ENCODE results near the gene ALLC.
"Not testable (repeated sequence)": the region's sequence is repeated elsewhere in the genome, so short reads cannot be mapped to it uniquely, and the experiment has no call there.

Gene ALLC

DNA sequence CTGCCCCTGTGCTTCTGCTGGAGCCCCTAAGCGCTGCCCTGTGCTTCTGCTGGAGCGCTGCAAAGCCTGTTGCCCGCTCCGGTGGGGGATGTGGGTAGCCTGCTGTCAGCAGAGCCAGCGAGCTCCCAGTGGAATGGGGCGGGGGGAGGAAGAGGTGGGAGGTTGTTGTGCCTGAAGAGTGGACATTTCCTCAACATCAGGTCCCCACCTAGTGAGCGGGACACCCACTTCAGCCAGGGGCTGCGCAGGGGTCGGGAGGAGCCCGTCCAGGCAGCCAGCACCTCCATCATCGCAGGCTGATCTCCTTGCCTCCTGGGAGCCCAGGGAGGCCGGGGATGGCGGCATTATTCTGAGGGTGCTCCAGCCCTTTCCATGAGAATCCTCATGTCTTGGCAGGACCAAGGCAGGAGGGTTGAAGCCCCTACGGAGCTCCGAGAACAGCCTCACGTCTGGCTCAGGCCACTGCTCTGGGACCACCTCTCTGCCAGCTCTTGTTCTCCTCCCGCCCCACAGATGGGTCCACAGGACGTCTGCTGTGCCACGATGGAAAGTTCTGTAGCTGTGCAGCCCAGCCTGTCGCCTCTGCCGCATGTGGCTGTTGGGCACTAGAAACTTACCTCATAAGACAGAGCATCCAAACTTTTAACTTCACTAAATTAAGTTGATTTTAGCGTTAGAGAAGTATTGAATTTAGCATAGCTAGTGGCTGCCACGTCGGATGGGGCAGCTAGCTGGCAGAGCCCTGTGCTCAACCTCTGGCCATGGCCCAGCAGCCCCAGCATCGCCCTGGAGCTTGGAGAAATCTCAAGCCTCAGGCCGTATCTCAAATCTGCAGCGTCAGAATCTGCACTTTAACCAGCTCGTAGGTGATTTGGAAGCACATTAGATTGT is 1.9 kb upstream of the ALLC start:
- DNase-seq (ENCODE audit: low spot score): no peak

DNA sequence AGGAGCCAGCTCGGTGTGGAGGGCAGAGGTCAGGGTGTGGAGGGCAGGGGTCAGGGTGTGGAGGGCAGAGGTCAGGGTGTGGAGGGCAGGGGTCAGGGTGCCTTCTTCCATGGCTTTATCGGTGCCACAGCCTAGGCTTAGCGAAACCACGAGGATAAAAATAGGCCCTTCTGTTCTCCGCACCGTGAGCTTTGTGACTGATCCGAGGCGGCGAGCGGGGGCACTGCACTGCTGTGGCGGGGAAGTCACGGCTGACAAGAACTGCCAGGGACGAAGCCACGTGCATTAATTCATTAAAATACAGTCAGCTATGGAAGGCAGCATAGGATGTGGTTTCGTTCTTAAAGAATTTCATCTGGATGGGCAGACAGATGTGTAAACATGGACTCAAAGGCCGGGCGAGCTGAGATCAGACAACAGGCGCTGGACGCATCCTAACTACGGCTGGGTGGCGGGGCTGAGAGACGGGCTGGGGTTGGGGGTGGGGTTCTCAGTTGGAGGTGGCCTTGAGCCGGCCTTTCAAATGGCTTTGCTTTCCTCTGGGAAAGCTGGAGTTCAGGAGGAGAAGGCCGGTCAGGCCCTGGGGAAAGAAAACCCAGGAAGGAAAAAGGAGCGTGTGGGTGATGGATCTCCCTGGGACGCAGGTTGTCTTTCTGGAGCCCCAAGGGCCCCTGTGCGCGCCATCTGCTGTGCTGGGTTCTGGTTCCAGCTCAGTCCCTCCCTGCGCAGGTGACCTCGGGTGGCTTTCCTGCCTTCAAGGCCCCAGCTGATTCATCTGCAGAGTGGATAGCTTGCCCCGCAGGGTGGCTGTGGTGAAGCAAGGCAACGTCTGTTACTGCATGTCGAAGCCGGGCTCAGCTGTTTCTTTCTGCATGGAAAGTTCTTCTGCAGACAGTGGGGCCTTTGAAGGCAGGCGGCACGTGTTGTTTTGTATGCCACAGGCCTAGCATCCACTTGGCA is 958 bp upstream of the ALLC start:
- DNase-seq (ENCODE audit: low spot score): no peak

DNA sequence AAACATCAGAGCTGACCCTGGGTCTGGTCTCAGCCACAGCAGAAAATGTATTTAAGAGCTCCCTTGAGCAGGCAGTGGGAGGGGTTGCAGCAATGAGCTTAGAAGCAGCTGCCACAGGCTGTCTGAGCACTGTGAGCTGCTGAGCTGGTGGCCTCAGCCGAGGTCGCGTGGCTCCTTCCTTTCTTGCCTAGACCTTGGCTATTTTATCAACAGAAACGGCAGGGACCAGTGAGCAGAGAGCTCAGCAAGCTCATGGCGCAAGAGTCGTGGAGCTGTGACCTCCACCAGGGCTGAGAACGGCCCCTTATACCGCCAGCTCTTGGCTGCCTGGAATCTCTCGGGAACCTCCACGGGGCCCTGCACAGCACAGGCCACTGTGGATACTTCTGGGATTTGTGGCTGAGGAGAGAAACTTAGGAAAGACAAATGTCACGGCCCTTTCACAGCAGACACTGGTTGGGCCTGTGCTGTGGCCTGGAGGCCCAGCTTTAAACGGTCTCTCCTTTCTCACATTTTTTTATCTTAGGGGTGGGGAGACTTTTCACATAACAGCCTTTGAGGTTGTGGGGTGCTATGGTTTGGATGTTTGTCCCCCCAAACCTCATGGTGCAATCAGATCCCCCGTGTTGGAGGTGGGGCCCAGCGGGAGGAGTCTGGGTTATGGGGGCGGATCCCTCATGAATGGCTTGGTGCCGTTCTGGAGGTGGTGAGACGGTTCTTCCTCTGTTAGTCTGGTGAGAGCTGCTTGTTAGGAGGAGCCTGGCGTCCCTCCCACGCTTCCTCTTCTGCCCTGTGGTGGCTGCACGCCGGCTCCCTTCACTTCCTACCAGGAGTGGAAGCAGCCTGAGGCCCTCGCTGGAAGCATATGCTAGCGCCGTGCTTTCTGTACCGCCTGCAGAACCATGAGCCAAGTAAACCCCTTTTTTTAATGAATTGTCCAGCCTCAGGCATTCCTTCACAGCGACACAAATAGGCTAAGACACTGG is 1.7 kb downstream of the ALLC start:
- no peak for DNase-seq (ENCODE audit: low spot score)

DNA sequence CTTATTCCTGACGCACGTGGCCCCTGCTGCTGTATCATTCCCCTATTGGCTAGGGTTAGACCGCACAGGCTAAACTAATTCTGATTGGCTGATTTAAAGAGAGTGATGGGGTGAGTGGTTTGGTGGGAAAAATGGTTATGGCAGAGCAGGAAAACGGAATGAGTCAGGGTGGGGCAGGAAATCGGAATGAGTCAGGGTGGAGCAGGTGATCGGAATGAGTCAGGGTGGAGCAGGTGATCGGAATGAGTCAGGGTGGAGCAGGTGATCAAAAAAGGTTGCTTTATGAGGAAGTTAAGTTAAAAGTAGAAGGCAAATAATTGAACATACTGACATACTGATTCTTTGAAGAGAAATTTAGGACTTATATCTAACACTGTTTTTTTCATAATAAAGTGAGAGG is 2.6 kb downstream of the ALLC start:
- DNase-seq (ENCODE audit: low spot score): not testable (repeated sequence)

- DNase-seq (ENCODE audit: low spot score): no peak
Measured at GRCh38 chr2:3661149-3661660, 3.2 kb downstream of the ALLC start.

DNA sequence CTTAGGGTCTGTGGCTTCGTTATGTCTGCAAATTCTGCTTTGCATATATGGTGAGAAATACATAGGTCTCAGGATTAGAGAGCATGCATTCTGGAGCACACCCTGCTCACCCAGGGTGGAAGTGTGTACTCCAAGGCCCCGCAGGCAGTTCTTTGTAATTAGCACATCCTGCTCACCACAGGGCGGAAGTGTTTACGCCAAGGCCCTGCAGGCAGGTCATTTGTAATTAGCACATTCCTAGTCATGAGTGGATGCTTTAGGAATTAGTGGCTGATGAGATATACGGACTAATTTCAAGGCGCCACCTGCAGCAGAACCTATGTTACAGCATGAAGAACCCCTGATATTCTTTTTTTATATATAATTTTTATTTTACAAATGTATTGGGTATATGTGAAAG is 4.2 kb downstream of the ALLC start:
- no peak for DNase-seq (ENCODE audit: low spot score)

DNA sequence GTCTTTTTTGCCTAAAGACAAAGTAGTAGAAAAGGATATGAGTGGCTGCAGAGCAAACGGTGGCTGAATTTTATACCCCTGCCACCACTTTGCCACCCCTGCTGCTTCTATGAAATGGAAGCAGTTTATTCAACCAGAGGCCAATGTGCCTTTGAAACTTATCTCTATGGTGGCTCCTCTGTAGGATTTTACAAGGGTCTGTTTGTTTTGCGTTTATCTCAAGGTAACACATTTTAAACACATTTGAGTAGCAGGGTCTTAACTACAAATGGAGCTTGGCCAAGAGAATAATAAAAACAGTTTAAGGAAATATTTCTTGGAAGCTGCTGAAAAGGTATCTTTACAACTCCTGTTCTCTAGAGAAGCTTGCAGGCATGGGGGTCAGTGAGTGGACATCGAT is 6.1 kb downstream of the ALLC start:
- no peak for DNase-seq (ENCODE audit: low spot score)

- DNase-seq (ENCODE audit: low spot score): no peak
Measured at GRCh38 chr2:3664925-3665324, 6.9 kb downstream of the ALLC start.

GRCh38 chr2:3665886-3666612 is 8.0 kb downstream of the ALLC start:
- DNase-seq (ENCODE audit: low spot score): no peak

GRCh38 chr2:3666613-3666975 is 8.6 kb downstream of the ALLC start:
- DNase-seq (ENCODE audit: low spot score): no peak

DNA sequence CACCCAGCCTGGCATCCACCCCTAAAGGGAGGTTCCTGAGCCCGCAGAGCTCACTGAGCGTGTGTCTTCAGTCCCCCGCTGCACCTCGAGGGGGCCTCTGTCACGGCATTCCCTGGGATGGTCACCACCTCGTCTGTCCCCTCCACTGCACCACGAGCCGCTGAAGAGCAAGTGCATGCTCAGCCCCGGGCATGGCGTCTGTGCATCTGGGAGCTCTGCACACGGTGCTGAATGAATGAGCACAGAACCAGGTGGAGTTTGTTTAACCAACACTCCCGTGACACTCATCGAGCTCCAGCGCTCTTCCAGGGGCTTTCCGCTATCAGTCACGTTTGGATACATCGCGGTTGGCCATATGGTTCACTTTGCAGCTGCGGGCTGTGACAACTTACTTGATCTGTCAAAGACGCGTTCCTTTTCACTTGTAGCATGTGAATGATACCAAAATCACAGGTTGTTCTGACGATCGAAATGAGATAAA is 9.2 kb downstream of the ALLC start:
- no peak for DNase-seq (ENCODE audit: low spot score)

DNA sequence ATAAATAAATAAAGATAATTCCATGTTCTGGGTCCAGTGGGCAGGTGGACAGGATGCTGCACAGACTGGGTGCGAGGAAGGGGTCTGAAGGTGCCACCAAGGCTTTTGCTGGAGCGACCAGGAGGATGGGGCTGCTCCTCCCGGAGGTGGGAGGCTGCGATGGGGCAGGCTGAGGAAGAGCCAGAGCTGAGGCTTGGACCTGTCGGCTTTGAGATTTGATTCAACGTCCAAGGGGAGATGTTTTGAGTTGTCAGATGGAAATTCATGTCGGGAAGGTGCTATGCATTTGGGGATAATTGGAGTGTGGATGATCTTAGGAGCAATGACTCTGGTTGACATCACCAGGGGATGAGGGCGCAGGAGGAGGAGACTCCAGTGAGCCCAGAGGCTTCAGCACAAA is 11.7 kb downstream of the ALLC start:
- DNase-seq (ENCODE audit: low spot score): no peak

GRCh38 chr2:3670376-3670775 is 12.4 kb downstream of the ALLC start:
- no peak for DNase-seq (ENCODE audit: low spot score)

GRCh38 chr2:3670941-3671340 is 12.9 kb downstream of the ALLC start:
- DNase-seq (ENCODE audit: low spot score): no peak

GRCh38 chr2:3672861-3673678 is 15.1 kb downstream of the ALLC start:
- DNase-seq (ENCODE audit: low spot score): no peak

- no peak for DNase-seq (ENCODE audit: low spot score)
Measured at GRCh38 chr2:3674066-3674845, 16.3 kb downstream of the ALLC start.

DNA sequence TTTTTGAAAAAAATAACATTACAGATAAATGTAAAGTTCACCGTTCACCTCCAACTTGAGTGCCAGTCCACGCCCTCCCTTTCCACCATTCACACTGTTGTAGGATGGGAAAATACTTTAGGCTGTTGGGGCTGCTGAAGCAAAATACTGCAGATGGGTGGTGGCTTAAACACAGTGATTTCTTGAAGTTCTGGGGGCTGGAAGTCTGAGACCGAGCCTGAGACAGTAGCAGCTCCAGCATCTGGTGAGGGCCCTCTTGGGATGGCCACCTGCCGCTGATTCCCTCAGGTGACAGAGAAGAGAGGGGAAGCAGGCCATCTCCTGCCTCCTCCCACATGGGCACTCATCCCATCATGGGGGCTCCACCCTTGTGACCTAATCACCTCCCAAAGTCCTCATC is 17.7 kb downstream of the ALLC start:
- no peak for DNase-seq (ENCODE audit: low spot score)

DNA sequence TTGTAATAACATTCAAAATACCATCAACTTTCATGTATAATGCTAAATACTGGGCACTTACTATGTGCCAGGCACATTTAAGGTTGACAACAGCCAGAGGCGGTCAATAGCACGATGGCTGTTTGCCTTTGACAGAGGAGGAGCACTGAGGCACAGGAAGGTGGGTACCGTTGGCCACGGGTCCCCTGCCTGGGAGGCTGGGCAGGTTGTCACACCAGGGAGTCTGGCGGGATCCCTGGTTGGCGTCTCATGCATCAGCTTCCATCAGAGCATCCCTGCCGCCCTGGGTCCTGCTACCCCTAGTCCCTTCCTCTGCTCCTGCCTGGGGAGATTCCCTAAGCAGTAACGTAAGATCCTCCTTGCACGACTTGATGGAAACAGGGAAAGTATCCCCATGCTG is 19.4 kb downstream of the ALLC start:
- DNase-seq (ENCODE audit: low spot score): no peak

DNA sequence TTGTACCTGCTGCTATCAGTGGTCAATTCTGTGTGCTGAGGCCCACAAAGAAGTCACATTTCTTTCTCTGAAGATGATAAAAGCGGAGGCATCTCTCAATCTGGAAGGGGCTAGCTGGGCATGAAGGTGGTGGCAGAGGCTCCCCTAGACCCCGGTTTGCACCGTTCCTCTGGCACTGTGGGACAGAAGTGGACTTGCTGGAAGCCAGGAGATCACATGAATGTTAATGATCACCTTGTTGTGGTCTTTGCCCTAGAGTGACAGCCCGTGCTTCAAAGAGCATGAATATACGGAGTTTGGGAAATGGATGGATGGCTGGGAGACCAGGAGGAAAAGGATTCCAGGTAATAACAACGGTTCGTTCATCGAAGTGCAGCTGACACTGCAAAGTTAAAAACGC is 20.2 kb downstream of the ALLC start:
- DNase-seq (ENCODE audit: low spot score): no peak

Measured in HuH-7.5 (cell line).